NCI-H1694 (cell line): Measurements from ENCODE around the gene SULT1A1.
"Not testable (repeated sequence)": the region's sequence is repeated elsewhere in the genome, so short reads cannot be mapped to it uniquely, and the experiment has no call there.

Experiments
- DNase-seq: peaks from one replicate; lab custom pipeline; 2025; lab: John Stamatoyannopoulos, UW

Gene SULT1A1

GRCh38 chr16:28609631-28610594, at the start of gene SULT1A1:
TSS of gene SULT1A1 (minus strand) at chr16:28610044. CDS start at chr16:28608855, 1,189 bp downstream.
- DNase-seq = no peak

DNA sequence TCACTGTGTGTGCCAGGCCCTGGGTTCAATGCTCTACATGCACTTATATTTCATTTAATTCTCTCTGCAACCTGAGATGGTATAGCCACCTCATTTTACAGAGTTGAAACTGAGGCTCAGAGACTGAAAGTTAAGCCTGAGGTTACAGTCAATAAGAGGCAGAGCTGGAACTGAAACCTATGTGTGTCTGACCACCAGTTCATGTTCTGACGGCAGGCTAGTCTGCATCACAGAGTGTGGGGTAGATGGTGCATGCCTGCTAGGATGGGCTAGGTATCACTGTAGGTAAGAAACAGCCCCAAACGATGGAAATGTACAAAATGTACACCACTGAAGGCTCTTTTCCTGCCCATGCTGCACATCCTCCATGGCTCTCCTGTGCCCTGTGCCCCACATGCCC, 30.1 kb upstream of the SULT1A1 start:
- DNase-seq = not testable (repeated sequence)

DNA sequence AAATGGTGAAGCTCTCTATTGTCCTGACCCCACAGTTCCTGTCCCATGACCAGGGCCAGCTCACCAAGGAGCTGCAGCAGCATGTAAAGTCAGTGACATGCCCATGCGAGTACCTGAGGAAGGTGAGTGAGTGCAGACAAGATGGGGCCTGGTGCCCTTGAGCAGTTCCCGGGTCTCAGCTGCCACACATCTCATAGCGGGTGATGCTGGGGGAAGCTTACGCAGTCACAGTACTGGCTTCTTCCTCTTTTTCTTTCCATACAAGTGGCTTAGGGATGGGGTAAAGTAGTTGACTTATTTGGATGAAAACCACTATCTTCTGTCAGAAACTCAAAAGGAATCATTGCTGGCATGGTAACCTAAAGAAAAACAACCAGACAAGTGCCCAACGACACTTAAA, 28.5 kb upstream of the SULT1A1 start:
- not testable (repeated sequence) for DNase-seq

GRCh38 chr16:28637765-28638164, 27.9 kb upstream of the SULT1A1 start, which contains the start of gene NPIPB8:
TSS of gene NPIPB8 (plus strand) at chr16:28638065. CDS start at chr16:28638361, 296 bp downstream.
- not testable (repeated sequence) for DNase-seq

DNA sequence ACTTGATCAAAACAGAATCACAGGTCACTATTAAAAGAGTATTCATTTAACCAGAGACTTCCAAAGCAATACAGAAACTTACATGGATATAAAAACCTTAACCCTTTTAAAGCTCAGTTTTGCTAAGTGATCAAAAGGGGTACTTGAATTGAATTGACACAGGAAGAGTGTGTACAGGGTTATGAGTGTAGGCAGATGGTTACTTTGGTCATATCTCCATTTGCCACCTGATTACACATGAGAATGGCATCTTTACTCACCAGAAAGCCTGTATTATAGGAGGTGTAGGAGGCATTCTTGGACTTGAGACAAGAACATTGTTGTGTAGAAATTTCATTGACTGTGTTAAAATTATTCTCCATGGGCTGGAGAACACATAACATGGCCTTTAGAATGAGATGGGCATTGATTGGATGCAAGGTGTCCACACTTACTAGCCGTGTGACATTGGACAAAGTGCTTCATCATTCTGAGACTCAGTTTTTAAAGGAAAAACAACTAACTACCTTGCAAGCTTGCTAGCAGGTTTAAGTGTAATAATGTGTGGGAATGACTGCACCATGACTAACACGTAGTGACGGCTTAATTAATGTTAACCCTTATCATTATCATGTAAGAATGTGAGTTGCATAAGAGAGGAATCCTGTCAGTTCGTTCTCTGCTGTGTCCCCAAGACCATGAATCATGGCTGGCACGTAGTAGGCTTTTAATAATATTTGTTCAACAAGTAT, 26.4 kb upstream of the SULT1A1 start:
- DNase-seq = not testable (repeated sequence)

- not testable (repeated sequence) for DNase-seq
These were observed 21.1 kb upstream of the SULT1A1 start for GRCh38 chr16:28630905-28631304.

DNA sequence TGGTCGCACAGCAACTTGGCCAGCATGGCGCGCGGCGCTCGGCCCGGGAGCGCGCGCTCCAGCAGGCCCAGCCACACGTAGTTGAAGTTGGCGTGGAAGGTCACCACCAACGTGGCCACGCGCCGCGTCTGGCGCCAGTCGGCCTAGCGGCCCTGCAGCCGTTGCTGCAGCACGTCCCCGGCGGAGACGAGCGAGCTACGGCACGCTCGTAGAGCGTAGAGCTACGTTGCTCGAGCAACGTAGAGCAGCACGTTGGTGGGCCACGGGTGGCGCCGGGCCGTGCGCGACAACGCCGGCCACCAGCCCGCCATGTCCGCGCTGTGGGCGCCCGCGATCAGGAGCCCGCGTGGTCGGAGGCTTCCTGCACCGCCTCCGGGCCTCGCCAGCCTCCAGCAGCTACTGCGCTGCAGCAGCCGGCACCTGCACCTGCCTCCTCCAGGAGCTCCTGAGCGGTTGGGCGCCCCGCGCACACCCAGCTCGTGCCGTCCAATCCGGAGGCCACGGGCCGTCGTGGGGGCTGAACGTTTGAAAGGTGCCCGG, 13.4 kb upstream of the SULT1A1 start:
- DNase-seq = no peak

DNA sequence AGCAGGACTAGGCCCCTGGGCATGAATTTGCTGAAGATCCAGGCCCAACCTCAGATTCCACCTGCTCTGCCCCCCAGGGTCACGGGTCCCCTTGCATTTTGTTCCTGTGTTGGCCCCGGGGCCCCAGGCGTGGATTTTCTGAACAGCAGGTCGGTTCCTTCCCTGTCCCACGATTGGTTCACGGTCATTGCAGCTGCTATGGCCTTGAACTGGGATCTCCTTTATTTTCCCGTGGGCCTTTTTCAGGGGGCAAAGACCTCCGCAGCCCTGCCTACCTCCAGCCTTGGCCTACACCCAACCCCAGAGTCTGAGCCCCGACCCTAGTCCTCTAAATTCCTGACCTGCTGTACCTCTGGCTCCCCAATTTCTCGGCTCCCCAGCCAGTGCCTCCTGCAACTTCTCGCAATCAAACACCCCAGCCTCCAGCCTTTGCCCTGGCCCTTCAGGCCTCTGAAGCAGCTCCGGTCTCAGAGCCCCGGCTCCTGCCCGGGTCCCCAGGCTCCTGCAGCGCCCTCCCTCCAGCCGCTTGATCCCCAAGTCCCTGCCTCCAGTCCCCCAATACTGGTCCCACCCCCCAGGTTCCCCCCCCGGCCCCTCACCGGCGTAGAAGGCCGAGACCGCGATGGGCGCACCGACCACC, 12.8 kb upstream of the SULT1A1 start:
- DNase-seq = not testable (repeated sequence)

- no peak for DNase-seq
These were observed 11.8 kb upstream of the SULT1A1 start for GRCh38 chr16:28621481-28622155.

DNA sequence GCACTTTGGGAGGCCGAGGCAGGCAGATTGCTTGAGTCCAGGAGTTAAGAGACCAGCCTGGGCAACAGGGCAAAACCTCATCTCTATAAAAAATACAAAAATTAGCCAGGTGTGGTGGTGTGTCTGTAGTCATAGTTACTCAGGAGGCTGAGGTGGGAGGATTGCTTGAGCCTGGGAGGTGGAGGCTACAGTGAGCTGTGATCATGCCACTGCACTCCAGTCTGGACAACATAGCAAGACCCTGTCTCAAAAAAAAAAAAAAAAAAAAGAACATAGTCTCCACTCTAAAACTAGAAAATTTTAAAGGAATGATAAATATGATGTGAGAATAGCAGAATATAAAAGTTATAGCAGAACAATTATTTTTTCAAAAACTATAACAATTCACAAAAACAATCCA, 10.5 kb upstream of the SULT1A1 start:
- not testable (repeated sequence) for DNase-seq

- peak; percentile 26 for DNase-seq
These were observed 8.0 kb upstream of the SULT1A1 start for GRCh38 chr16:28617874-28618273.

DNA sequence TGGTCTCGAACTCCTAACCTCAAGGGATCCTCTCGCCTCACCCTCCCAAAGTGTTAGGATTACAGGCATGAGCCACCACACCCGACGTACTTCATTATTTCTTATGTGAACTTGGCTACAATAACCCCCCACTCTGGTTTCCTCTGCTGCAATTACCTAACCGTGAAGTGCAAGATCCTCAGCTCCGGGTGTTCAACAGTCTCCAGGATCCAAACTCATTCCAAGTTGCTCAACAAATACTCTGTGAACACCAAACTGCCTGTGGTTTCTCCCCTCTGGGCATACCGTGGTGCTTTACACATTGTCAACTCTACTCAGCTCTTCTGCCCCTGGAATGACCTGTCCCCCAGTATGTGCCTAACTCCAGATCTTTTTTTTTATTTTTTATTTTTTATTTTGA, 6.8 kb upstream of the SULT1A1 start:
- no peak for DNase-seq

DNA sequence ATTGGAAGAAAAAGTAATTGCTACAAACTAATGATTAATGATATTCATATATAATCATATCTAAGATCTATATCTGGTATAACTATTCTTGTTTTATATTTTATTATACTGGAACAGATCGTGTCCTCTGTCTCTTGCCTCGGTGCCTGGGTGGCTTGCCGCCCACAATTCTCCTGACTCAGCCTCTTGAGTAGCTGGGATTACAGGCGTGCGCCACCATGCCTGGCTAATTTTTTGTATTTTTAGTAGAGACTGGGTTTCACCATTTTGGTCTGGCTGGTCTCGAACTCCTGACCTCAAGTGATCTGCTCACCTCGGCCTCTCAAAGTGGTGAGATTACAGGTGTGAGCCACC, 6.4 kb upstream of the SULT1A1 start:
- DNase-seq = not testable (repeated sequence)

DNA sequence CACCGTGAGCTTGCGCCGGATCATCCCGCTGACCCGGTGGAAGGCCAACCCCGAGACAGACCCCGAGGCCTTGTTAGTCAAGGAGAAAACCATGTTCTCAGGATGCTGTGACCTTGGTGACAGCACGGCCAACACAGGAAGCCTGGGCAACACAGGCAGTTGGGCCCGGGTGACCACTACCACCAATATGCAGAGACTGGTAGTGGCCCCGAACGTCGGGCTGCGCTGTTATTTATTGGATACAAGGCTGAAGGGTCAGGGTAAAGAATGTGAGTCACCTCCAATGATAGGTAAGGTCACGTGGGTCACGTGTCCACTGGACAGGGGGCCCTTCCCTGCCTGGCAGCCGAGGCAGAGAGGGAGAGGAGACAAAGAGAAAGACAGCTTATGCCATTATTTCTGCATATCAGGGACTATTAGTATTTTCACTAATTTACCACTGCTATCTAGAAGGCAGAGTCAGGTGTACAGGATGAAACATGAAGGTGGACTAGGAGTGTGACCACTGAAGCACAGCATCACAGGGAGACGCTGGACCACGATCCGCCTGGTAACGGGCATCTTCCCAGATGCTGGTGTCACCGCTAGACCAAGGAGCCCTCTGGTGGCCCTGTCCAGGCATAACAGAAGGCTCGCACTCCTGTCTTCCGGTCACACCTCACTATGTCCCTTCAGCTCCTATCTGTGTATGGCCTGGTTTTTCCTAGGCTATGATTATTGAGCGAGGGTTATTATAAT, 5.8 kb upstream of the SULT1A1 start:
- peak; percentile 1 for DNase-seq

DNA sequence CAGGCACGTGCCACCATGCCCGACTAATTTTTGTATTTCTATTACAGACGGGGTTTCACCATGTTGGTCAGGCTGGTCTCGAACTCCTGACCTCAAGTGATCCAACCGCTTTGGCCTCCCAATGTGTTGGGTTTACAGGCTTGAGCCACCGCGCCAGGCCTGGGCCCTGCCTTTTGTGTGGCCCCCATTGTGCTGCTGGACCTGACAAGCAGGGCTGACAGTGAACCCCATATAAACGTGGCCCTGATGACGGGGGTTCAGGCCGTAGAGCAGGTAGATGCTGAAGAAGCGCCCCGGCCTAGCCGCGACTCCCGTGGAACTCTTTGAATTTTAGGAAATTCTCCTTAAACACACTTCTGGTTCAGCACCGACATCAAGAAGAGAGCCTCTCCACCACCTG, 4.7 kb upstream of the SULT1A1 start:
- DNase-seq = not testable (repeated sequence)

DNA sequence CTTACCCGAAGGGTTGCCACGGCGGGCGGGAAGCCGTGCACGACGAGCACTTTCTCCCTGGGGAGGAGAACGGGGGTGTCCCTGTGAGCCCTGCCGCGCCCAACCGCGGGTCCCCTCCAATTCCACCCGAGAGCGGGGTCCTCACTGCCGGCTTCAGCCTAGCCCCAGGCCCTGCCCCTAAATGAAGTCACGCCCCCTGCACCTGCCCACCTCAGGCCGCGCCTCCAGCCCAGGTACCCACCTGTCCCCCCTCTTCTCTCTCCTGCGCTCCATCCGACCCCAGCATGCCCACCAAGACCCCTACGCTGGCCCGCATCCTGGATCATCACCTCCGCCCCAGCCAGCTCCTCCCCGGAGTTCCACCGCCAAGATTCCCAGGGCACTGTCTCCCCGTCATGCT, 4.1 kb upstream of the SULT1A1 start:
- DNase-seq = not testable (repeated sequence)

DNA sequence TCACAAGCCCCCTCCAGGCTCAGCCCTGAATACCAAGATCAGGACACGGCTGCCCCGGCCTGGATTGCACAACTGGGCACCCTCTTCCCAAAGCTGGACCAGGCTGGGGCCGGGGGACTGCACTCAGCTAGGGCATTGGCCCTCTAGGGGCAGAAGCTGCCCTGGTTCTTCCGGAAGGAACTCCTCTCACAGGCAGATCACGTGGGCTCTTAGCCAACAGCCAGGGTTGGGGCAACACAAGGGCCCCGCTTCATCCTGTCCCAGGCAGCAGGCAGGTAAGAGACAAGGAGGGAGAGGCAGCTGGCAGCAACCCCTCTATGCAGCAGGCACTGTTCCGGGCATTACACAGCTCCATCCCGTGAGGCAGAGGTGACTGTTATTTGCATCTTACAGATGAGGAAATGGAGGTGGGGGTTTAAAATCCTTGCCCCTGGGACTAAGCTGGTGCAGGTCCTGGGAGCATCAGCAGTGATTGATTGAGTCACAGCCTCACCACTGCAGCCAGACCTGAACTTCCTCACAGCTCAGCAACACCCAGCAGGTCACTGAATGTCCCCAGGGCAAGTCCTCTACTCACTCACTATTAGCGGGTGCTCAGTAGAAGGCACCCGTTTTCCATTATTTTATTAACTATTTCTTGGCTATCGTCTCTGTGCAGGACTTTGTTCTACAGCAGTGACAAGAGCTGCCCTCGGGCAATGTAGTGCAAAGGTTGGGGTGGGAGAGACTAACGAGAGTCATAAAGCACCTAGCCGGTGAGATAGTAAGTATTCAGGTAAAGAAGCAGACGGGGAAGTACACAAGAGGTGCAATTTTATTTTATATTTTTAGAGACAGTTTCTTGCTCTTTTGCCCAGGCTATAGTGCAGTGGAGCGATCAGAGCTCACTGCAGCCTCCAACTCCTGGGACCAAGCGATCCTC, 2.8 kb upstream of the SULT1A1 start:
- DNase-seq = not testable (repeated sequence)

DNA sequence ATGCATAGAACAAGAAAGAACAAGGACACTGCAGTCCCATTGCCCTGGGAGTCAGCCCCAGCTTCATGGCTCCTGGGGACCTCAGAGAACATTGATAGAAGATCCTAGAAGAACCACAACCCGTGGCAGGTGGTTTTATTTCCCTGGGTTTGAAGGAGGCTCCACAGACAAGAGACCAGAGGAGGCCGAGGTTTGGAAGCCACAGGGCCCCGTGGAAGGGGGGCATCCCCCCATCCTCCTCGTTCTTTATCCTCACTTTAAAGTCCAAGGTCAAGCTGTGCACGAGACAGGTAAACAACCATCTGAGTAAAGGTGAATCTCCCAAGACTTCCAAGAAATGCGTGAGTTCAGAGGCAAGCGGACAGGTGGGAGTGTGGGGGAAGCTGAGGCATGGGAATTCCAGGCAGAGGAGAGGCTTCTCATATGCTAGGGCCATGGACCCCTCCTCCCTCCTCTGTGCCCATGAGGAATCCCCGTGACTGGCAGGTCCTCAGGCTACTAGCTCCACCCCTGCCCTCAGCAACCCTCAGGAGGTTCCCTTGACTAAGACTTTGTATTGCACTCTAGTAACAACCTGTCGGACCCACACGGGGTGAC, 849 bp upstream of the SULT1A1 start:
- DNase-seq = no peak
